GM21528 (cell line): ENCODE data around the gene NAE1.
A peak's percentile ranks its signal among the peaks of the same experiment; 100 is the strongest.
"Not testable (repeated sequence)": the region's sequence is repeated elsewhere in the genome, so short reads cannot be mapped to it uniquely, and the experiment has no call there.

Source experiments
- ATAC-seq: cut with Tn5 transposase; IDR thresholded peaks from one replicate; pipeline ENCODE4 v1.9.1; 2021; ENCODE audit warnings: mild to moderate bottlenecking, moderate library complexity; ENCODE audit not compliant: unreplicated experiment, low FRiP score

The NAE1 gene

DNA sequence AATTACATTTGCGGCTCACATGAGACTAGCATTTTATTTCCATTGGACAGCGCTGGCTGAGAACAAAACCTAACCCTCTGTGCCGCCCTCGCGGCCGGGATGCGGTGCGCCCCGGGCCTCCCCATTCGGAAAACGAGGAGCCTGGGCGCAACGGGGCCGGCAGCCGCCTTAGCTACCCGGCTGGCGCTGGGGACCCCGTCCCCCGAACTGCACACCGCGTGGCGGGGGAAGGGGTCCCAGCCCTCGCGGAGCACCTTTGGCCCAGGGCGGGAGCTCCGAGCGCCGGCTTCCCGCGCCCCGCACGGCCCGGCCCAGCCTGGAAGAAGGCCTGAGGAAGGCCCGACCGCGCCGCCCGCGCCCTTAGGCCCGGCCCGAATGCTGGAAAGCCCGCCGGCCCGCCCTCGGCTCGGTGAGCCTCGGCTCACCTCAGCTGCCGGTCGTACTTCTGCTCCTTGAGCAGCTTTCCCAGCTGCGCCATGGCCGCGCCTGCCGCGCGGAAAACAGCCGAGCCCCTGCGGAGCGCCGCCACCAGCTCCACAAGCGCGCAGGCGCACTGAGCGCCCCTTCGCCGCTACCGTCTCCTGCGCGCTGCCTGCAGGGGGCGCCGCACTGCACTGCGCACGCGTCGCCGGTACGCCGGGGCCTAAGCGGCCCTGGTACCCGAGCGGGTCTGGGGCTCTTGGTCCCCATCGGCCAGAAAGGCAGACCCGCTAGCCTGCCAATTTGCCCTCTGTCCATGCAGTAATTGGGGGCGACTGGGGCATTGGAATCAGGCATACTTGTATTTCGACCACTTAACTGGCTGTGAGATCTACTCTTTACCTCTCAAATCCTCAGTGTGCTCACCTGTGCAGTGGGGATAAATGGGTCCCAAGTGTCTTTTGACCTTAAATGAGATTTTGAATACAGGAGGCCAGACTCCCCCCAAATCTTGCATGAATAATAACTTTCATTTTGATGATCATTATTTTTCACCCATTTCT, at the start of gene NAE1:
TSS of gene NAE1 (minus strand) at position 555 of the 983 bp plus-strand sequence. CDS start at position 478, 77 bp downstream.
- peak; percentile 82 for ATAC-seq

DNA sequence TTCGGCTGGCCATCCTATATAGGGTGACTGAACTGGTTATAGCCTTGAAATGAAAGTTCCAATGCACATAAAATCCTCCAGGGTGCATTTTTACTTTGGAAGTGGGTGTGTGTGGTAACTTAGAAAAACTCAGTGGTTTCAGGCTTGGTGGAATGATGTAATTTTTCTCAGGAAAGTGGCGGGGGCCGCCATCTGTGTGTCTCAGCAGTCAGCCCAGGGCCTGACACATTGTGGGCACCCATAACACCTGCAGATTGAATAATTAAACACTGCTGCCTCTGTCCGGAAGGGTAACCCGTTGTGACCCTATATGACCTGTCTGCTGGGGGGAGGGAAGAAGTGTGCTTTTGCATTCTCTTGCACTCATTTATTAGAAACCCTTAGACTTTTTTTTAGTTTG, 47.3 kb upstream of the NAE1 start:
- ATAC-seq, result no peak

DNA sequence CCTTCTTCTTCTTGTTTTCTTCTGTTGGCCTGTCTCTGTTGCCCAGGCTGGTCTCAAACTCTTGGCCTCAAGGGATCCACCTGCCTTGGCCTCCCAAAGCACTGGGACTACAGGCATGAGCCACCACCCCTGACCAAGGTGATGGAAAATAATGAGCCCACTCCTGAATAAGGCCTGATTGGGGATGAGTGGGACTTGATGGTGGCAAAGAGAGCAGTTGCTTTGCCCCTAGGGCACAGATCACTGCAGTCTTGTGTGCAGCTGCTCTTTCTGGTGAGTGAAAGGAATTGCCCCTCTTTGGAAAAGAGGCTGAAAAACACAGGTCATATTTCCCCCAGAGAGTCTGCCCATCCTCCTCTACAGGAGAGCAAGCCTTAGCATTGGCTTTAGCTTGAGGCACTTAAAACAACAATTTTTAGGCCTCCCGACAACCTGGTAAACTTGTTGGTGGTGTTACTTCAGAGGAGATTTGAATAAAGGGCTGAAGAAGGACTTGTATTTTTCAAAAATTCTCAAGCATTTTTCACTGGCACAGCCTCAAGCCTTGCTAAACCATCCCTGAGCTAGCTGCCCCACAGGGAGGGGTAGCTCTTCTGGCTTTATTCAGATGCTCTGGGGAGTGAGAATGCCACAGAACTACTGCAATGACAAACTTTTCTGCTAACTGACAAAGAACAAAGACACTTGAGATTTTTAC, 43.5 kb upstream of the NAE1 start:
- no peak for ATAC-seq

- ATAC-seq, result no peak
Observed at GRCh38 chr16:66873685-66874055, 42.9 kb upstream of the NAE1 start.

GRCh38 chr16:66872943-66873684, 42.3 kb upstream of the NAE1 start:
- peak; percentile 83 for ATAC-seq

DNA sequence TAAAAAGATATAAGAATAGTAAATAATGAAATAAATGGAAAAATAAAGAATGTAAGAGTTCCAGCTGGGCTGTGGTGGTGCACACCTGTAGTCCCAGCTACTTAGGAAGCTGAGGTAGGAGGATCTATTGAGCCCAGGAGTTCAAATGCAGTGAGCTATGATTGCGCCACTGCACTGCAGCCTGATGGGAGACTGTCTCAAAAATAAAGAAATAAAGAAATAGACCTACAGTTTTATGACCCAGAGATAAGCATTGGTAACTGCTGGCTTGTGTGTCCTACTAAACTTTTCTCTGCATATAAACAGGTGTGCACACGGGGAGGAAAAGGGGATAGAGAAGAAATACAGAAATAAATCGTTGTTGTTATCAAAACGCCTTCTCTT, 41.8 kb upstream of the NAE1 start:
- ATAC-seq, result no peak

- ATAC-seq, result no peak
Observed at GRCh38 chr16:66871840-66872239, 41.1 kb upstream of the NAE1 start.

DNA sequence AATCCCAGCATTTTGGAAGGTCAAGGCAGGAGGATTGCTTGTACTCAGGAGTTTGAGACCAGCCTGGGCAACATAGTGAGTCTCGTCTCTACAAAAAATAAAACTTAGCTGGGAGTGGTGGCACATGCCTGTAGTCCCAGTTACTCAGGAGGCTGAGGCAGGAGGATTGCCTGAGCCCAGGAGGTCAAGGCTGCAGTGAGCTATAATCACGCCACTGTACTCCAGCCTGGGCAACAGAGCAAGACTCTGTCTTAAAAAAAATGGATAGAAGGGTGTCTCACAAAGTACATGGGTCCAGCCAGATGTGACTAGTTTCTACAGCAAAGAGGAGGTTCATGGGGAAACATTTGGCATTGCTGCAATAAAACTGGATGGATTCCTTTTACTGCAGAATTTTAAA, 40.6 kb upstream of the NAE1 start:
- ATAC-seq, result not testable (repeated sequence)

GRCh38 chr16:66869424-66869823, 38.6 kb upstream of the NAE1 start:
- ATAC-seq, result no peak

DNA sequence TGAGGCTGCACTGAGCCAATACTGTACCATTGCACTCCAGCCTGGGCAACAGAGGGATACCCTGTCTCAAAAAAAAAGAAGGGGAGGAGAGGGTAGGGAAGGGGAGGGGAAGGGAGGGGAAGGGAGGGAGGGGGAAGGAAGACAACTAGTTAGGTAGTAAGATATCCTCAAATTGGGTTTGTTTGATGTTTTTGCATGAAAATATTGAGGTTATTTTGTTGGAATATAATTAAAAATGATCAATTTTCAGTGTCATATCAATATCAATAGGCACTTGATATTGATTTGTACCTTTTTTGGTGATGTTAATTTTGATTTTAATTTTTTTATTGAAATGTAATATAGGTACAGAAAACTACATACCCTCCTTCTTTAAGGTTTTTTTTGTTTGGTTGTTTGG, 32.9 kb upstream of the NAE1 start:
- no peak for ATAC-seq

GRCh38 chr16:66862023-66862520, 31.3 kb upstream of the NAE1 start:
- no peak for ATAC-seq

DNA sequence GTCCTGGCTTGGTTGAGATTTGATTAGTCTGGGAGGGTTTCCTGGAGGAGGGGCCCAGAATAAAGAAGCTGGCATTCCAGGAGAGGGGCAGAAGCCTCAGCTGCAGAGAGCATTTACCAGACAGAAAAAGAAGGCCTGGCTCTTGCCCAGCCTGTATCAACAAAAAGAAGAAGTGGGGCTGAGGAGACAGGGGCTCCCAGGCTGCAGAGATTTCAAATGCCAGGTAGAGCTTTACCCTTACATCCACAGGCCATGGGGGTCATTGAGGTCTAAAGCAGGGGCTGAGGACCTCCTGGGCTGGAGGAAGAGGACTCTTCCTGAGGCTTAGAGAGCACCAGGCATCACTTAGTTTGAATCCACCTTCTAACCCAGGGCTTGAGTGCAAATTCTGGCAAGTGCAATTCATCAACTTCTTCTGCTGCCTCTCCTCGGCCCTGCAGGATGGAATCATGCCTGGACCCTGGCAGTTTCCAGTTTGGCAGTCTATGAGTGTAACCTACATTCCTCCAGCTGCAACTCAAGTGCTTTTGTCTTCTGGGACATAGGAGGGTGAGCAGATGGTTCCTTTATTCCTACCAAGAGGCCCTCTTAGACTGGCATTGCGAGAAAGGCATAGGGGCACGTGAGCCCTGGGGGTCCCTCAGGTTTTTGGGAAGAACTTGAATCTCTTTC, 28.8 kb upstream of the NAE1 start:
- ATAC-seq, result no peak

DNA sequence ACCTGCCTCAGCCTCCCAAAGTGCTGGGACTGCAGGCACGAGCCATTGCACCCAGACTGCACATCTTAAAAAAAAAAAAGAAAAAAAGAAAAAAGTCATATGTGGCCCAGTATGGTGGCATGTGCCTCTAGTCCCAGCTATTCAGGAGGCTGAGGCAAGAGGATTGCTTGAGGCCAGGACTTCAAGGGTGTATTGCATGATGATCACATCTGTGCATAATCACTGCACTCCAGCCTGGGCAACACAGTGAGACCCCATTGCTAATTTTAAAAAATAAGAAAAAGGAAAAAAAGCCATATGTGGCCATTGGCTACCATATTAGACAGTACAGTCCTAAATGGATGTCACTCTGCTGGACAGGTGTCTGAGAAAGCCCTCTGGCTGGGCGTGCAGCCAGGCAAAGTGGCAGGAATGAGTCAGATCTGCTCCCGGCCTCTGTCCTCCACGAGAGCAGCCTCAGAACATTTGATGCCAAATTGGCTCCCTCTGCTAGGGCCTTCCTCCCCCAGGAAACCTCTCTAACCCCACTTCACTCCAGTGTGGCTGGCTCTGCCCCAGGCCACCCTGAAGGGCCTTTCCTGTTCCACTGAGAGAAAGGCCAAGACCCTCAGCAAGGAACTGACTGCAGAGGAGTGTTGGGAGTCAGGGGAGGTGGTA, 28.1 kb upstream of the NAE1 start:
- ATAC-seq, result no peak

DNA sequence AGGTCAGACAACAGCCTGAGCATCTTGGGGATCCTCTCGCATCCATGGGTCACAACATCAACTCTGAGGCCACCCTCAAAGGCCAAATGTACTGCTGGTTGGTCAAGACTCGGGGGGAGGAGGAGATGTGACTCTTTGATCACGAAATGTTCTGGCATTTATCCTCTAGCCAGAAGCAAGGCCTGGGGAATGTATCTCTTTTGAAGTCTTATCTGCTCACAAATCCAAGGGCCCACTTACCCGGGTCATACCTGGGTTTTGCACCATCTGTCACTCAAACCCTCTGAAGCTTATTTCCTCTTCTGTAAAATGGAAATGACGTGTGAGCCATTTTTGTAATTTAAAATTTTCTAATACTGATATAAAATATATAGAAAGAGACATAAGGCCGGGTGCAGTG, 26.7 kb upstream of the NAE1 start:
- ATAC-seq, result no peak

DNA sequence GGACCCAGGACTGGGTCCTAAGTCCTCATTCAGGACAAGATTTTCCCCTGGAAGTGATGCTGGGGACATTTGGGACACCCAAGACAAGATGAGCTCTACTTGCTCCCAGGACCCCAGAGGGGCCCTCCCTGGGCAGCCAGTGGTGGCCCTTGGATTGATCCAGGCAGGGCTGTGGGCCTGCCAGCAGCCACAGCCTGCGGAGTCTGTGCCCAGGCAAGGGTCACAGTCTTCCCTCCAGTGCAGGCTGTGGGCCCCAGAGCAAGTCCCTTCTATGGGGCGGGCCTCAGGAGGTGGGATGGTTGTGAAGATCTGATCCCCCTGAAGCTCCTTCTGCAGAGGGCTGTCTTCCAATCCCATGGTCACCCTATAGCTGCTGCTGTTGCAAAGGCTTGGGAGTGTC, 26.0 kb upstream of the NAE1 start:
- no peak for ATAC-seq

DNA sequence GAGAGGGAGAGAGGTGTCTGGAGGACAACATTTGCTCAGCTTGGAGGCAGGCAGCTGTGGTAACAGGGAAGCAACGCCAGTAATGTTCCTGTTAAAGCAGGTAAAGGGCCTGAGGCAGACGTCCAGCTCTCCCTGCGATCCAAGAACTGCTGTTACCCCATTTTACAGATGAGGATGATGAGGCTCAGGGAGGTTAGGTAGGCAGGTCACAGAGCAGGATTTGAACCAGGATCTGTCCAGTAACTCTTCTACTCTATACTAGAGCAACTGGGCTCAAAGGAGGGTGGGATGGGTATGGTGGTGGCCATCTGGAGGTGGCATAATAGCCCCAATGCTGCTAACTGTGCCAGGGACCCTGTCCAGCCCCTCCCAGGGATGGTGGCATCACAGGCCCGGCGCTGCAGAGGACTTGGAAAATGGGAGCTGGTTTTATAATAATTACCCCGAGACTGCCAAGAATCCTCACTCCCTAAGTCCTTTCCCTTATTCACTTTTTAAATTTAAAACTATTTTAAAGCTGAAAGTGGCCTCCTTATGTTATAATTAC, 25.5 kb upstream of the NAE1 start:
- no peak for ATAC-seq

DNA sequence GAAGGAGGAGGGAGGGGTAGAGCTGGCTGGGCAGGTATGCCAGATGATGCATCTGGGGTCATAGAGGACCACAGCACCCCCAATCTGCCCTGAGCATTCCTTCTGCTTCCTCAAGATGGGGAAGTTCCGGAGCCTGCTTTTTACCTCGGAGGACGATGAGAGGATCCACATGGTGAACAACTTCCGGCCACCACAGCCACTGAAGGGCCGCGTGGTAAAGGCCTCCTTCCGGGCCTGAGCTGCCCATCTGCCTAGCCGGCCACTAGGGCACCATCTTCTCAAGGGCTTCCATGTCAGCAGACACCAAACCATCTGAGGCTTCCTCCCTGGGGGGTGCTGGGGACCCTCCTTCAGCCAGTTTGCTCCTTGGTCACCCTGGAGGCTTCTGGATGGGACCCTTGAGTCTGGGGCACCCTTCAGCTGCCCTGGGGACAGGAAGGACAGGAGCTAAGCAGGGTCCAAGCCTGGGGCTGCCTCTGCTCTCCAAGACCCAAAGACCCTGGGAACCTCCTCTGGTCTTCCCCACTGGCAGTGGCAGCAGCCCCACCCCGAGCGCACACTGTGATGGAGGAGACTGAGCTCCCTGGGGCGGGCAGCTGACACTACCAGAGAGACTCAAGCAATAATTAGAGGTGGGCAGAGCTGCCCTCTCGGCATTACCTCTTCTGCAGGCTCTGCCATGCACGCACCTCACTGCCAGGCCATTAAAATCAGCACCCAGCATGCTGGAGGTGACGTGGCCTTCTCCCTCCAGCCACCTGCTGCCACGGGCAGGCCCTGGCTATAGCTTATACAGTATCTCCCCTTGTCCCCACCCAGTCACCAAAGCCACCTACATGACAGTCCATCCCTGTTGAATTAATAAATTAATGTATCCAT, 22.7 kb upstream of the NAE1 start:
- ATAC-seq, result no peak

DNA sequence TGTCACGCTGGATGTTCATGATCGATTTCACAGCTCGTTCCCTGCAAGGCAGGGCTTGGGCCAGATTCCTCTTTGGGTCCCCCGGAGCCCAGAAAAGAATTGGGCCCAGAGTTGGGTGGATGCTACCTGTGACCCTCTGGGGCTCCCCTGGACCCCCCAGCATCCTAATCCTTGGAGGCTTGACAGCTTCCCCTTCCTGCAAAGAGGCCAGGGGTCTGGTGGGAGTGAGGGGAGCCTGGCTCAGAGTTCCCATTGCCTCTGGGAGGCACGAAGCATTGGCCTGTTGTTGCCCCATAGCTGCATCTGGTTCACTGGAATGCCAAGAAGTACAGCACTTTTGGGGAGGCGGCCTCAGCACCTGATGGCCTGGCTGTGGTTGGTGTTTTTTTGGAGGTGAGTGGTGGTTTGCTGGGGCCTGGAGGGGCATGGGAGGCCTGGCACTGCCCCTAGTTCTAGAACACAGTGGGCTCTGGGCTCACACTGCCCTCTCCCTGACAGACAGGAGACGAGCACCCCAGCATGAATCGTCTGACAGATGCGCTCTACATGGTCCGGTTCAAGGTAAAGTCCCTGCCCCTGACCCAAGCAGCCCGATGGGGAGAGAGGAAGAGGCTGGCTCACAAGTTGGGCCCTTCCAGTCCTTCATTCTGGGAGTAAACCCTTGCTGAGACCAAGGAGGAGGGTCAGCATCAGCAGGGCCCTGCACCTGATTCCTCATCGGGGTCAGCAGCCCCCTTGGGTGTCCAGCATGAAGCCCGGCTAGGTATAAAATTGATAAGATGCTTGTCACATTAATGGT, 20.6 kb upstream of the NAE1 start:
- no peak for ATAC-seq
